Measurements from ENCODE around the gene RALGDS.
A peak's percentile ranks its signal among the peaks of the same experiment; 100 is the strongest.
"Not testable (repeated sequence)": the region's sequence is repeated elsewhere in the genome, so short reads cannot be mapped to it uniquely, and the experiment has no call there.

RALGDS gene

GRCh38 chr9:133104718-133105460 is 16.2 kb downstream of the RALGDS start:
- DNase-seq, result no peak

GRCh38 chr9:133103987-133104505 is 17.0 kb downstream of the RALGDS start:
- no peak for DNase-seq

- DNase-seq, result peak; percentile 33 to 61
These were observed 17.7 kb downstream of the RALGDS start for GRCh38 chr9:133103183-133103986.

GRCh38 chr9:133102190-133103021 is 18.6 kb downstream of the RALGDS start:
- DNase-seq, result no peak

- no peak for DNase-seq
These were observed 19.5 kb downstream of the RALGDS start for GRCh38 chr9:133101356-133102189.

GRCh38 chr9:133100506-133101355 is 20.3 kb downstream of the RALGDS start:
- DNase-seq, result no peak

GRCh38 chr9:133099726-133100505 is 21.1 kb downstream of the RALGDS start:
- no peak for DNase-seq

- no peak for DNase-seq
These were observed 22.2 kb downstream of the RALGDS start for GRCh38 chr9:133098871-133099270.

- DNase-seq, result no peak
These were observed 22.8 kb downstream of the RALGDS start for GRCh38 chr9:133098104-133098754.

GRCh38 chr9:133094842-133095393 is 26.1 kb downstream of the RALGDS start:
- DNase-seq, result no peak

- DNase-seq, result not testable (repeated sequence)
These were observed 26.7 kb downstream of the RALGDS start for GRCh38 chr9:133094351-133094750.

GRCh38 chr9:133090752-133091385 is 30.2 kb downstream of the RALGDS start:
- no peak for DNase-seq

- no peak for DNase-seq
These were observed 30.9 kb downstream of the RALGDS start for GRCh38 chr9:133090187-133090586.

GRCh38 chr9:133089271-133089671 is 31.8 kb downstream of the RALGDS start:
- DNase-seq, result no peak

GRCh38 chr9:133088756-133089155 is 32.3 kb downstream of the RALGDS start:
- DNase-seq, result no peak

GRCh38 chr9:133088146-133088750 is 32.8 kb downstream of the RALGDS start:
- DNase-seq, result no peak

- no peak for DNase-seq
These were observed 33.5 kb downstream of the RALGDS start for GRCh38 chr9:133087429-133088145.

GRCh38 chr9:133086894-133087293 is 34.1 kb downstream of the RALGDS start:
- DNase-seq, result no peak
